NB4 (cell line): ENCODE results near the gene CMIP.

Experiments
- CTCF ChIP-seq: IDR thresholded peaks from one replicate; pipeline ENCODE4 v1.5.1; 2012; ENCODE audit warnings: low read depth, low read length
- MAX ChIP-seq: IDR thresholded peaks from 2 replicates; pipeline ENCODE4 v1.6.1; 2011; ENCODE audit warnings: low read depth, low read length
- MYC ChIP-seq: IDR thresholded peaks from 2 replicates; pipeline ENCODE4 v1.6.1; 2011; ENCODE audit warnings: low read depth, low read length
- POLR2A ChIP-seq: IDR thresholded peaks from 2 replicates; pipeline ENCODE4 v1.6.1; 2011; ENCODE audit warnings: mild to moderate bottlenecking; ENCODE audit not compliant: insufficient read length; ENCODE audit errors: extremely low read depth

- TF ChIP-seq MAX (0 out of 2 replicates have a peak, but pooled peaks have one; percentile 10), CTCF (no peak), POLR2A (peak; percentile 53), MYC (no peak)
Observed at GRCh38 chr16:81444448-81445121, at the start of gene CMIP.
